Stimulated activated CD4-positive, alpha-beta T cell treated with anti-CD3 and anti-CD28 coated beads, Interleukin-12 subunit alpha, Interleukin-12 subunit beta, amount 100 ng/mL, for 4 hours (primary cell): ENCODE measurements around the gene ATXN1.
"Not testable (repeated sequence)": the region's sequence is repeated elsewhere in the genome, so short reads cannot be mapped to it uniquely, and the experiment has no call there.

ENCODE experiments used
- DNase-seq: peaks from one replicate; pipeline ENCODE4 v3.0.0-alpha.2; 2020

The ATXN1 gene

DNA sequence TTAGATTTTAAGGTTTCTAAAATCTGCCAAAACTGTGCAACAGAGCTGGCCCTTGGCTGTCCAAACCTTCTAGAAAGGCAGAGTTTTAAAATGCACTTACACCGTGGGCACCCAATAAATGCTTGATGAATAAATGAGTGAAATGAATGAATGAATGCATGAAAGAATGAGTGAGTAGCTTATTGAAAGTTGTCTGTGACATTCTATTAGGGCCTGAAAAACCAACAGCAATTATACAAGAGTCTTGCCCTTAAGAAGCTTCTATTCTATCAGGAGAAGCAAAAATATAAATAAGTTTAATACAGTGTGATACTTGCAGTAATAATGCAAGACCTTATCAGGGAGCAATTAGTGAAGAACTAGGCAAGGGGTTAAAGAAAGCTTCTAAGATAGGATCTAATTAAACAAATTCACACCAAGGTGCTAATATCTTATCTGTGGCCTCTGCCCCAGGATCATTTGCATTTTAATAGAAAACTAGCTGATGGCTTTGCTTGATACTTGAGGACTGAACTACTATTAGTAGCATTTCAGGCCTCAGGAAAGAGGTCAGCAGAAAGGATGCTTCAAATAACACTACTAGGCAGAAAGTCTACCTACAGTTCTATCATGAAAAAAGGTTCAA lies 292.2 kb downstream of the ATXN1 start:
- DNase-seq, result no peak

DNA sequence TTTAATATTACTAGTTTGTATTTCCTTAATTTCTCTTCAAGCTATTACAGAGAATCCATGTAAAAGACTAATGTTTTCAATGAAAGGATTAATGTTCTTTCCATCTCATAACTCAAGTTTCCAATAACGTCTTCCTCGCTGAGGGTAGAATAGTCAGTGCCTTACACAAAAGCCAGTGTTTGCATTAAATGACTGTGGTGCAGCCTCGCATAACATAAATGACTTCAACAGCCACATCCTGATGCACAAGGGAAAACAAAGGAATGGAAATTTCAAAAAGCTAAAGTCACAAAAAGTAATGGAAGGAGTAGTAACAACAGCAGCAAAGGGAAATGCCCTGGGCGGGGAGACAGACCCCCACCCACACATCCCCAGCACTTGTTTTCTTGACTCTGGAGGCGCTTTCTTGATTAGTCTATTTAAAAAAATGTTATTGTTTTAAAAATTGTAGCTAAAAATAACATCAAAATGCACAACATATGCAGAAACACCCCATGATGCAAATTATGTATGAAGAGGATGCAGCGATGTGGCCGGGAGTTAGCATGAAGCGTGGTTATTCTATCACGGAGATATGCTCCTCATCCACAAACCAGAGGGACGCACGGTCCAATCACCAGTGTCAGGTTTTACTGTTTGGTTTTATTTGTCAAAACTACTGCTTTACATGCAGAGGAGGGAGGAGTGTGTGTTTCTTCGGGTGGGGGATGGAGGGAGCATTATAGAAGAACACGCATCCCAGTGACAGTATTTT lies 294.3 kb downstream of the ATXN1 start:
- DNase-seq, result no peak

DNA sequence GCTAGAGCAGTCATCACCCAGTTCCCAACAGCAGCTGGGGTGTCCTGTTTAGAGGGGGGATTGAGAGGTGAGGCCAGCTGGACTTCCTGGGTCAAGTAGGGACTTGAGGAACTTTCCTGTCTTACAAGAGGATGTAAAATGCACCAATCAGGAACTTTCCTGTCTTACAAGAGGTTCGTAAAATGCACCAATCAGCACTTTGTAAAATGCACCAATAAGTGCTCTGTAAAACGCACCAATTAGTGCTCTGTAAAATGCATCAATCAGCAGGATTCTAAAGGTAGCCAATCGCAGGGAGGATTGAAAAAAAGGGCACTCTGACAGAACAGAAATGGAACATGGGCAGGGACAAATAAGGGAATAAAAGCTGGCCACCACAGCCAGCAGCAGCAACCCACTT lies 297.2 kb downstream of the ATXN1 start:
- DNase-seq, result no peak

DNA sequence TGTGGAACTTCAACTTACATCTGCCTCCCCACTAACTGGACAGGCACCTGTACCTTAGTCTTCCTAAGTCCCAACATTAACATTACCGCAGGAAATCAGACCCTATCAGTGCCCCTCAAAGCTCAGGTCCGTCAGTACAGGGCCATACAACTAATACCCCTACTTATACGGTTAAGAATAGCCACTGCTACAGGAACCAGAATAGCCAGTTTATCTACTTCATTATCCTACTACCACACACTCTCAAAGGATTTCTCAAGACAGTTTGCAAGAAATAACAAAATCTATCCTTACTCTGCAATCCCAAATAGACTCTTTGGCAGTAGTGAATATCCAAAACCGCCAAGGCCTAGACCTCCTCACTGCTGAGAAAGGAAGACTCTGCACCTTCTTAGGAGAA lies 298.0 kb downstream of the ATXN1 start:
- not testable (repeated sequence) for DNase-seq

DNA sequence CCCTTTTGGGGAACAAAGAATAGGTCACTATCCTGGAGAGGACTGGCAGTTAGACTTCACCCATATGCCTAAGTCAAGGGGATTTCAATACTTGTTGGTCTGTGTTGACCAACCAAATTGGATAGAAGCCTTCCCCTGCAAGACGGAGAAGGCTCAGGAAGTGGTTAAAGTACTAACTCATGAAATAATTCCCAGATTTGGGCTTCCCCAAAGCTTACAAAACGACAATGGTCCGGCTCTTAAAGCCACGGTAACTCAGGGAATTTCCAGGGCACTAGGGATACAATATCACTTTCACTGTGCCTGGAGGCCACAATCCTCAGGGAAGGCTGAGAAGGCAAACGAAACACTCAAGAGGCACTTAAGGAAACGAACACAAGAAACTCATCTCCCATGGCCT lies 299.8 kb downstream of the ATXN1 start:
- no peak for DNase-seq

DNA sequence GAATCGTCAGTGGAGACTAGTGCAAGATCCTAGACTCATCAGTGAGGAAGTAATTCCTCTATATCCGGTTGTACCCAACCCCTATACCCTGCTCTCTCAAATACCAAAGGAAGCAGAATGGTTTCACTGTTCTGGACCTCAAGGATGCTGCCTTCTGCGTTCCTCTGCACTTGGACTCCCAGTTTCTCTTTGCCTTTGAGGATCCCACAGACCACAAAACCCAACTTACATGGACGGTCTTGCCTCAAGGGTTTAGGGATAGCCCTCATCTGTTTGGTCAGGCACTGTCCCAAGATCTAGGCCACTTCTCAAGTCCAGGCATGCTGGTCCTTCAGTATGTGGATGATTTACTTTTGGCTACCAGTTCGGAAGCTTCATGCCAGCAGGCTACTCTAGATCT lies 301.8 kb downstream of the ATXN1 start:
- DNase-seq, result not testable (repeated sequence)

DNA sequence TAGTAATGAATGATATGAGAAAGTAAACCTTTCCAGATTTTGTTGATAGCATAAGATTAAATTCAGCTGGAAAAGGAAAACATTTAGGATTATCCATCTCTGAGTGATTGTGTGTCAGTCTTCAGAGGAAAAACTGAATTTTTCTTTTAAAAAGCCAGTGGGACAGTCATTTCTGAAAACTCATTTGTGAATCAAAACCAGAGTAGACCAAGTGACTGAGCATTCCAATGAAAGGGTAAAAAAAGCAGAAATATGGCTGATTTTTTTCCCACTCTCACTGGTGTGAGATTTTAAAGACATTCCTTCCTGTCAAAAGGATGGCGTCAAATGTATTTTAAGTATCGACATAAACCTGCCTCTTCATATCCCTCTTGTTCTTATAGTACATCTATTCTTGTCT lies 308.9 kb downstream of the ATXN1 start:
- DNase-seq, result no peak

DNA sequence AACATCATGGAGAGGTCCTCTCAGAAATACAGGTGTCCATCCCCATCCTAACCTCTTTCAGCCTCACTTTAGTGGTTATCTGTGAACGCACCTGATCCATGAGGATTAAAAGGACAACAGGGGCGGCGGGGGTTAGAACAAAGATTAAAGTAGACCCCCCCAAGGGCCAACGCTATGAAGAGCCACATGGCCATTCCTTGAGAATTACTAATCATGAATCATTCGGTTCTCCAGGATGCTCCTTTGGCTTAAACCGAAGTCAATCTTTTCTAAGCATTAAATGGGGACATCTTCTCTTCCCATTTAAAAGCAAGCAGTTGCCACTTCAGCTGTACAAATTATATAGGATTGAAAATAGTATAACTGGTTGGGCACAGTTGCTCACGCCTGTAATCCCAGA lies 310.4 kb downstream of the ATXN1 start:
- DNase-seq, result no peak

DNA sequence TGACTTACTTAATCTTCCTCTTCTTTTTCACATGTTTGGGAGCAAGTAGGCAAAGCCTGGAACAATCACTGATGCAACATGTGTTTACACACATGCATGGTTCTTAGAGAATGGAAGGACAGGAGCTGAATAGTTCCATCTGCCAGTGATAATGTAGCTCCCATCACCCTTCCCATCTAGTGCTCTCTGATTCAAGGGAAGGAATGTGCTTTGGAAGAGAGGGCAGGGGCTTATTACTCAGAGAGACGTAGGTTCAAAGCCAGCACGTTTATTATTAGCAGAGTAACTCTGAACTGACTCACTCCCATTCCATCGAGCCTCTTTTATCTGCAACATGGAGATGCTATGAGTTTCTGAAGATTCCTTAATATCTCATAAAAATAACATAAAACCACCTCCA lies 311.0 kb downstream of the ATXN1 start:
- DNase-seq, result no peak

DNA sequence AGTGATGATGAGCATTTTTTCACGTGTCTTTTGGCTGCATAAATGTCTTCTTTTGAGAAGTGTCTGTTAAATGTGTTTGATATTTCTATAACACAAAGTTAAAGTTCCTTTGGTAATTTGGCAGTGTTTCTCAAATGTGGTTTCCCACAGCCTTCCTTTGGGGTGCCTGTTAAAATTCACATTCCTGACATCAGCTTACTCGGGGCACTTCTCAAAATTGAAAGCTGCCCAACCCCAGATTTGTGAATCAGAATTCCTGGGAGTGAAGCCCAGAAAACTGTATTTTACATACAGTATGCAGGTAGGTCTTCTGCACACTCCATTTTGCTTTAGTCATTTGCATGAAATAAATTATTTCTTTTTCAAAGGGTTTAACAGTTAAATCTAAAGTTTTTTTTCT lies 315.0 kb downstream of the ATXN1 start:
- DNase-seq, result no peak

DNA sequence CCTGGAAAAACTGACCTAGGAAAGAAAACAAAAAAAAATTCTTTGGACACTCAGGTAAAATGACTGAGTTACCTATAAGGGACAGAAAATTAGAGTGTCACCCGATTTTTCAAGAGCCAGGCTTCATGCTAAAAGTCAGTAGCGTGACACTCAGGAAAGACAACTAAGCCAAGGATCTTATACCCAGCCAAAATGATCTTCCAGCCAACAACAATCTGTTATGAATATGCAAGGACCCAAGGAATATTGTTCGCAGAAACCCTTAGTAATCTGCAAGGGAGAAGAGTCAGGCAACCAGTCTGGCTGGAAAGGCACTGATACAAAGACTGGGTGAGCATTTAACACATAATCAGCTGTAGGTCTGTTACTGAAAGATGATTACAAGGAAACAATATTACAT lies 319.2 kb downstream of the ATXN1 start:
- no peak for DNase-seq

DNA sequence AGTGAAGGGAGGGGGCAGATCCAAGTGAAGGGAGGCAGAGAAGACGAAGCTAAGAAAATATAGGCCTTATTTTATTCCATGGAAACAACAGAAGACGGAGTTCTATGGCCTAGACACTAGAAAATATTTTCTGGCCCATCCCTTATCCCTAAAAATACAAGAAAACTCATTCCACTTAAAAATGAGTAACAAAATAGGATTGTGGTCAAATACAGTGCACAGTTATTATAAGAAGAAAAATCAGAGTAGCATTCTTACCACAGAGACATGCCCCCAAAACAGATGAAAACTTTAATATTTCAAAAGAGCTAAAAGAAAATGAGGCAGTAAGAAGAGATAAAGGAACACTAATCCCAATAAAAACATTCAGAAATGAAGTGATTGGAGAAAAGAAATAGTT lies 320.0 kb downstream of the ATXN1 start:
- no peak for DNase-seq

DNA sequence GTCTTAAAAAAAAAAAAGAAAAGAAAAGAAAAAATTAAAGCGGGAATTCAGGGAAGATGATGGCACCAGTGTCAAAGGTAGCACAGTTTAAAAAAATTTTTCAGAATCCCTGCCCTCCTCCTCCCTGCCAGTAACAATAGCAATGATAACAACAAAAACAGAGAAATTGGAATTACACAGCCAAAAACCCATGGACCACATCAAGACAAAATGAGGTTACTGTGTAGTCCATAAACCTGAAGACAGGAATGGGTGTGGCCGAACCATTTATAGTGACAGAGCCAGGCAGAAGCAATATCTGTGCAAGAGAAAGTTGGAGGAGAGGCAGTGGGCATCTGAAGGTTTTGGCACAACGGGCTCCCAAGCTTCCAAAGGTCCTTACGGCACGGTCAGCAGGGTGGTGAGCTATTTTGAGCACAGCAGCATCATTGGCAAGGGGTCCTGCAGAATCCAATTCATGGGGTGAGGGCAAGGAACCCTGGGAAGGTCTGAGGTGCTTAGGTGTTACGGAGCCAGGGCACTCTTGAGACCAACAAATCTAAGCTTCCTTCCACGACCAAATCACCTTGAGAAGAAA lies 320.5 kb downstream of the ATXN1 start:
- no peak for DNase-seq

DNA sequence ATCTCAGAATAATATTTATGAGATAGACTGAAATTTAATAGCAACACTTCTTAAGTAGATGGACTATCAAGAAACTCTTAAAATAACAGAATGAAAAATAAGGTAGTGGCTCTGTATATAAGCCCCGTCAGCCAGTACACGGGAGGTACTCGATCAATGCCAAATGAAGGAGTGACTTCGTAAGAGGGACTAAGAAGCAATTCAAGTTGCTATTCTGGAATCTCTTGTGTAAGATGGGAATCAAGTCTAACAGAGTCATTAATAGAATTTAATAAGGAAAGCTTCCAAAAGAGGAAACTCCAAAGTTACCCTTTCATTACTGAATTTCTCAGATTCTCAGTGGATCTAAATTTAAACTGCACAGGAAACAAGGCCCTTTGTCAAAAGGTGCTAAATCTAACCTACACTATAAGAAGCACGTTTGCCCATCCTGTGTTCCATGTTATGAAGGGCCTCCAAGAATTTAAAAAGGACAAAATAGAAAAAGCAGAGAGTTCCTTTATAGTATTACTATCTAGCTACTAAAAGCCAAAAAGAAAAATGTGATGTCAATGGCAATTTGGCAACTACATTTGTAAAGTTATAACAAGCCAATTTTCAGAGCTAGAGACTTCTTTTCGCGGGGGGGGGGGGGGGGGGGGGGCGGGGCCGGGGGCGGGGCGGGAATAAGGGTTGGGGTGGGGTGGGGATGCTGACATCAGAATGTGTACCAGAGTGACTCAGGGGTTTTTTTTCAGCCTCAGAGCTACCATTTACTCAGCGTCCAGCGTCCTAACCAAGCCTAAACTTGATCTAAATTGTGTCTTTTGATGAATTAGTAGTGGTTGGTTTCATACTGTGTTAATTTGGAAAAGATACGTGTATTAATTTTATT lies 322.3 kb downstream of the ATXN1 start:
- no peak for DNase-seq

DNA sequence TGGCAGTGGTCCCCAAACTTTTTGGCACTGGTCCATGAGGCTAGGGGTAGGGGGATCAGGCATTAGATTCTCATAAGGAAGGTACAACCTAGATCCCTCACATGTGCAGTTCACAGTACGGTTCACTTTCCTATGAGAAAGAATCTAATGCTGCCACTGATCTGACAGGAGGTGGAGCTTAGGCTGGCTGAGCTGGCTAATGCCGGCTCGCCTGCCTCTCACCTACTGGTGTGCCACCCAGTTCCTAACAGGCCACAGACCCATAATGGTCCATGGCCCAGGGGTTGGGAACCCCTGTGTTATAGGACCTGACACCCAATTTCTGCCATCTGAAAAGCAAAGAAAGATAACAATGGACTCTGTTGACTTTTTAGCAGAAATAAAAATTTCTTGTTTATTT lies 323.3 kb downstream of the ATXN1 start:
- peak; percentile 20 for DNase-seq

DNA sequence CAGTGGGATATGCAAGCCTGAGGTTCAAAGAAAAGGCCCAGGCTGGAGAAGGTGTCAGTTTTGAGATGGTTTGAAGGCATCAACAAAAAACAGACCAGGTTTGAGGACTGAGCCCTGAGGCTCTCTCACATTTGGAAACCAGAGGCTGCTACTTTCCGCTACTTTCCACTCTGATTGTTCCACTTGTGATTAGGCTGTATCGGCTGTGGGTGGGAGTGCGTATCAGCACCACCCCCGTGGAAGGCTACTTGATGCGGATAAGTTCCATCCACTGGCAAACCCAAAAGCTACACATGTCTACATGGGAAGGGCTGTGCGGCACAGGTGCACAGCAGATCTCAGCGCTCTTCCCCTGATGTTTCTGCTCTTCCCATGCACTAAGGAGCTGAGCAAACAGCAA lies 324.2 kb downstream of the ATXN1 start:
- DNase-seq, result peak; percentile 26

DNA sequence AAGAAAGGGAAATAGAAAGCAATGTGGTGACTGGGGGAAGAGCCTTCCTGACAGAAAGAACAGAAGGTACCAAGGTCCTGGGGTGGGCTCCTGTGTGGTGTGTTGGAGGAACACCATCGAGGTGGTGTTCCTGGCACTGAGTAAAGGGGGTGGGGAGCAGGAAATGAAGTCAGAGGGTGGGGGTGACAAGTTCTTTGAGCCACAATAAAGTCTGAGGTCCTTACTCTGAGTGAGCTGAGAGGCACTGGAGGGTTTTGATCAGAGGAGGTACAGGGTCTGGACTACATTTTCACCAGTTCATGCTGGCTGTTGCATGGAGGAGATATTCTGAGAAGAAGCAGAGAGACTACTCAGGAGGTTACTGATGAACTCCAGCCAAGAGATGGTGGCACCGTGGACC lies 324.7 kb downstream of the ATXN1 start:
- DNase-seq, result peak; percentile 25

DNA sequence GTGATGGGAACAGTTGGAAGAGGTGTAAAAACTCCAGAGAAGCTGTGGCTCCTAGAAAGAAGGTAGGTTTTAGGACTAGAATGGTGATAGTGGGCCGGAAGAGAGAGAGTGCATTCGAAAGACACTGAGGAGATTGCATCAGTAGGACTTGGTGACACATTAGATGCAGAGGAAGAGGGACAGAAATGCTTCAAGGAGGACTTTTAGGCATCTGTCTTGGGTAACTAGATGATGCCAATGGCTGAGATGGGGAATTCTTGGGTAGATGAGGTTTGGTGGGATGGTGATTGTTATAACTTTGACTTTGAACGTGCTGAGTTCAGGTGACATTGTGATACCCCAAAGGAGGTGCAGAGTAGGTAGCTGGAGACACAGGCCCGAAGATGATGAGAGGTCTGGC lies 326.4 kb downstream of the ATXN1 start:
- no peak for DNase-seq

DNA sequence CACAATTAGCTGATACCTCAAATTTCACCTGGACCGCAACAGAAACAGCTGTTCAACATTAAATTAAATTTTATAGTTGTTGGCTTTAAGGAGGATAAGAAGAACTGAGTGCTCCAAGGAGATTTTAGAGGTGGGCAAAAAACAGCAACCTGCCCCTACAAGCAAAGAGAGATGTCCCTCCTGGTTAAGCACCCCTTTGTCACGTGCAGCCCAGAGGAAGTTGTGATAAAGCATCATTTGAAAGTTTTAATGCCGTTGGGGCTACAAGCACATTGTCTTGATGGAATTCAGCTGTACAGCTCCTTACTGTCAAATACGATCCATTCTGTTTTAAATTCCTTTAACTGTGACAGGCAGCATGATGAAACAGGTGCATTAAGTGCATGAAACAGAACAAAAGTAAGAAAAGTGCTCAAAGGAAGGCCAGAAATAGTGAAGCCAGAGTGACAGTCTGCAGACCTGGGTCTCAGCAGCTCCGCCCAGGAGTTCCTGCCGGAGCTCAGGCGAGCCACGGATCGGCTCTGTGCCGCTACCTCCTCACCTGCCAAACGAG lies 327.8 kb downstream of the ATXN1 start:
- no peak for DNase-seq

DNA sequence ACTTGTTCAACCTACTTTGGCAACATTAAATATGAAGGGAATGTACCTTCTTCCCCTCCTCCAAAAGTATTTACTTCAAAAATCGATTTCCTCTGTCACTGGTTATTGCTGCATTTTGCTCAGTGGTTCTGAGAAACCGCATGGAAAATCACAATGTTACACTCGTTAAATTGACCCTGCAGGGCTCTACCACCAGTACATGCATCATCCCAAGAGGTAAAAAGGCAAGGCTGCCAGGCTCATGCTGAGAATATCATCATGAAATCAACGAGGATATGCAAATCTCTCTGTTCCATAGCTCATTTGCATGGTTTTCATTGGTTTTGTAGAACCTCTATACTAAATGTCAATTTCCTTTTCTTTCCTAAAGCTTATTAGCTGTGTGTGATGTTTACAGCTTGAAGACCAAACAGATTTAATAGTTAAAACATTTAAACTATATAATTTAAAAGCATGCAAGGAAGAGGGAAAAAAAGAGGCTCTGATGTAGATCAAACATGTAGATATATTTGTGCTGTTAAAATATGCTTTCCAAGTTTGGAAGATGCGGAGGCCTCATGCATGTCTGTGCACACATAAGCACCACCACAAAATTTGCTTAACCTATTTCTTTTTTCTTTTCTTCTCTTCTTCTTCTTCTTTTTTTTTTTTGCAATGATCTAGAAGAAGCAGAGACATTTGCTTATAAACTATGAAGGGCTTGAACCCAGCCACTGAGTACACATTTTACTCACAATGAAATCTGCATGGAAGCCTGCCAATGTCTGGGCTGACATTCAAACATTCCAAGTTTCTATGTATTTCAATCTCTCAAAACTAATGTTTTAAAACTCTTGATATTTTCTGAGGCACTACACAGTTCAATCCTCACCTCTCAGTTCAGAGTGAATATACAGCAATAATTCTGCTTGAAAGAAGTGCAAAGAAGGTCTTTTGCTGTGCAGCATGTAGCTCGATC lies 328.9 kb downstream of the ATXN1 start:
- no peak for DNase-seq

DNA sequence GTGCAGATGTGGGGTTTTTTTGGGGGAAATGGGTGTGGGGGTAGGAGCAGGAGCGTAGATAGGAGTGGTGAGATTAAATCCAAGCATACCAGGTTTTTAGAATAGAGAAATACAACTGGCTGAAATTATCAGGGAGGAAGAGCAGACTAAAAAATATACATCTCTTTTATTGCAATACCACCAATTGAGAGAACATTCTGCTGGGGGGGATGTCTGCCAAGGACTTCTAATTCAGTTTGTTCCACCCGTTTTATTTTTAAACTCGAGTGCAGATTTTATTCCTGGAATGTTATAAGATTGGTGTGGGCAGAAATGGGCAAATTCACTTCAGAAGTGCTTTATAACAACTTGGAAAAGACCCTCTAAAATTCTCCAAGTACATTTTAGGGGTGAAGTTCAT lies 330.2 kb downstream of the ATXN1 start:
- DNase-seq, result no peak
